Limb (tissue), 2 donors: ENCODE measurements around the gene ALK.
"Not testable (repeated sequence)": the region's sequence is repeated elsewhere in the genome, so short reads cannot be mapped to it uniquely, and the experiment has no call there.

Experiments
- DNase-seq, 2 donors: peaks; one replicate each; pipeline ENCODE4 v3.0.0-alpha.2; 2016; ENCODE audit errors: extremely low spot score in 2 of 2

ALK gene

DNA sequence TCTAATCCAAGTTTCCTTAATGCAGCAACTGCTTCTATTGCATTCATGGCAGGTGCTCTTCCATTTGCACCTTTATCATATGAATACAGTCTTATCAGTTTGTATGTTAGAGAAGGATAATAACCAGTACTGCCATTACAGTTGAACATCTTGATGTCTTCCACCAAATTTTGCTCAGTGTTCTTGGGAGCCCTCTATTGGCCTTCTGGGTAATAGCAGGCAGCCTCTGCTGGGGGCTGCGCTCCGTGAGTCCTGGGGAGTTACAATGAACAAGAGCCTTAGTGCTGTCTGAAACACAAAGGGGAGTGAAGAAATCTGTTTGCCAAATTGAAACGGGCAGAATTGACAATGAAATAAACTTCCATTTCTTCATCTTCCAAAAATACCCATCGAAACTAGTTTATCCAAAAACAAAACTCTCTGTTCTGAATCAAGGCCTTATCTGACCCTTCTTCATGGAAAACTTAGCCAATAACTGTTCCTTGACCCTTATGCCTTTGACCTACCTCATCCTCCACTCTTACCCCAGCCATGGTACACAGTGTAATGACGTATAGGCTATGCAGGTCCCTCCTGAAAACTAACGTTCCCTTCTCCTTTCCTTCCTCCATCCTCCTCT is 79.9 kb downstream of the ALK start:
- DNase-seq = peak; percentile 35 to 45

DNA sequence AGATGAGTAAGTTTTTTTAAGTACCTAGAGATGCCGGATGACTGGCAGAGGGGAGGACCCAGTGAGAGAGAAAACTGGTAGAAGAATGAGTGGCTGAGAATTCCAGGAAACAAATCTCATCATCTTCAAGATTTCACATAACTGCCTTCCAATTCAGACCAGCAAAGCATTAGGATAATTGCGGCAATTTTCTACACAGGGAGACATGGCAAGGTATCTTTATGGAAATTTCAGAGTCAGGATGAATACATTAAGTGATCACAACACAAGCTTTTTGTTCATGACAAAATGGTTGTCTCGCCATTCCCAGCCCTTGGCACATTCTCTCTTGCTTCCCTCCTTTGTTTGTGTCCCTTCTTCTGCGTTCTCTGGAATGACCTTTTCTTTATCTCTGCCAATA is 82.1 kb downstream of the ALK start:
- DNase-seq = no peak

DNA sequence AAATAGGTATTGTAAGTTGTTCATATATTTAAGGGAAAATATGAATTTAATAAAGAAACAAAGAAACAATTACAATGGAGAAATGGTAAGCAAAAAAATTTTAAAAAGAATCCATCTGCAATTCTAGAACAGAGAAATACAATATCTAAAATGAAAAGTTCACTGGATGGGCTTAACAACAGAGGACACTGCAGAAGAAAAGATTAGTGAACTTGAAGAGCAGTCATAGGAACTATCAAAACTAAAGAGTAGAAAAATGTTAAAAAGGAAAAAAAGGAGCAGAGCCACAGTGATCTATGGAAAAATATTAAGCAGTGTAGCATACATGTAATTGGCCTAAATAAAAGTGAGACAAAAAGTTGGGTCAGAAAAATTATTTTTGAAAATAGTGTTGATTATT is 83.5 kb downstream of the ALK start:
- DNase-seq = no peak

DNA sequence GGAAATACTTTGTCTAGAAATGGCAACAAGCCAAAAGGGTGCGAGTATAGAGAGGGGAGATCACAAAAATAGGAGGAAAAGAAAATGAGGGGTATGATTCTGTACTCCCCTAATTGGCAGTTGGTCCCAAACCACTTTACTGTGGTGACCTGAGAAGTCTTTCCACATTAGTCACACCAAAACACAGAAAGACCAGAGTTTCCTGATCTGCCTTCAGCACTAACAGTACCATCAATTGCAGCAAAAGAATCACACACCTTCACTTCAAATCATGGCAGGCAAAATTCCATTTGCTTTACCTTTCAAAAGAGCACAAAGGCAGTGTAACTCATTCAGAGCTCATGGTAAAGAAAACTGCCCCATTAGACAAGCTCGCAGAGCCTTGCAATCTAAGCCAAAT is 86.8 kb downstream of the ALK start:
- DNase-seq = no peak

DNA sequence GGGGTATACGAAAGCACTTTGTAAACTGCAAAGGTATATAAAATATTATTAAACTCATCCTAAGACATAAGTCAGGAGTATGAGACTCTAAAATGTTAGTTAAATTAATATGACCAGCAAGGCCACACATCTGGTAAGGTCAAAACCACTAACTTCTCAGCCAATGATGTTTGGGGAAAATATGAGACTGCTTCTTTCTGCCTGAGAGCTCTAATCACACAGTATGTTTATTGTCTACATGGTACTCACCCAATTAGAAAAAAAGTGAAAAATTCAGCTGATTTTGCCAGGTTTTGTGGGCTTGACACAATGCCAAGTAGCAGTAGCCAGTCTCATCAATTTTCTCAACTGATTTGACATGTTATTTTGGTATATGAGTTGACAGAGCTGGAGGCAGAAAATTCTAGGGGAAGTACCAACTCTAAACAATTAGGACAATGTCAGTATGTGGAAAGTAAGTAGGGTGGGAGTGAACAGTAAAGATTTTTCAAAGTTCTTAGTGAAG is 87.3 kb downstream of the ALK start:
- DNase-seq = no peak

DNA sequence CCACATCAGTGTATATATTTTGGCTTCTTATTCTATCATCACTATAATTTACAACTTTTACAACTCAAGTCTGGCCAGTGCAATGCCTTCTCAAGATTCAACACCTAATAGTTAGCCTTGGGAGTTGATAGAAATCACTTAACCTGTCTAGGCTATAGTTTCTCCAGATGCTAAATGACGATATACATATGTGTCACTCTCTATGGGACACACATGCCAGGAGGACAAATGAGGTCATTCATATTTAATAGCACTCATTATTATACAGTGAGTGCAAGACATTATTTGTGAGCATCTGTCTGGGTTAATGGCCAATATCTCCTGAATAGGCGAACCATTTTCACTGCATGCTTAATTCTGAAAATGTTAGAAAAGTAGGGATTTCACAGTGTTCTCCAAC is 89.8 kb downstream of the ALK start:
- no peak for DNase-seq

DNA sequence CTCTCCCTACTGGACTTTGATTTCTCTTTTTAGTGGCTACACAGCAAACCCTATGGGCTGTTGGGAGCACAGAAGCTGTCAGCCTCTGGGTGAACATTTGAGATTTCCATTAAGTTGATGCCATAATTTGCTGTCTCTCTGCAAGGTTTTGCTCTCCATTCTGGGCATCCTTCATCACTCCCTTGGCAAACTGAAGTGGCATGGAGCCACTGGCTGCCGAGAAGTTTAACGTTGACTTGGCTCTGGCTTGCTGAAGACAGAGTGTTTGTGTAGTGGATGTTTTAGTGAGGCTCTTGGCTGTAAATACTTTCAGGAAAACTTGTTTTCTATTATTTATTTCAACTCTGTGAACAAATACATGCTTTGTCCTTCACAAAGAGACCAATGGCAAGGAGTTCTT is 91.5 kb downstream of the ALK start:
- DNase-seq = no peak

DNA sequence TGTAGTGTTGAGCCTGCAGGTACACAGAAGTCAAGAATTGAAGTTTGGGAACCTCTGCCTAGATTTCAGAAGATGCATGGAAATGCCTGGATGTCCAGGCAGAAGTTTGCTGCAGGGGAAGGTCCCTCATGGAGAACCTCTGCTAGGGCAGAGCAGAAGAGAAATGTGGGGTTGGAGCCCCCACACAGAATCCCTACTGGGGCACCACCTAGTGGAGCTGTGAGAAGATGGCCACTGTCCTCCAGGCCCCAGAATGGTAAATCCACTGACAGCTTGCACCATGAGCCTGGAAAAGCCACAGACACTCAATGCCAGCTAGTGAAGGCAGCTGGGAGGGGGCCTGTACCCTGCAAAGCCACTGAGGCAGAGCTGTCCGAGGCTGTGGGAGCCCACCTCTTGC is 97.2 kb downstream of the ALK start:
- not testable (repeated sequence) for DNase-seq

DNA sequence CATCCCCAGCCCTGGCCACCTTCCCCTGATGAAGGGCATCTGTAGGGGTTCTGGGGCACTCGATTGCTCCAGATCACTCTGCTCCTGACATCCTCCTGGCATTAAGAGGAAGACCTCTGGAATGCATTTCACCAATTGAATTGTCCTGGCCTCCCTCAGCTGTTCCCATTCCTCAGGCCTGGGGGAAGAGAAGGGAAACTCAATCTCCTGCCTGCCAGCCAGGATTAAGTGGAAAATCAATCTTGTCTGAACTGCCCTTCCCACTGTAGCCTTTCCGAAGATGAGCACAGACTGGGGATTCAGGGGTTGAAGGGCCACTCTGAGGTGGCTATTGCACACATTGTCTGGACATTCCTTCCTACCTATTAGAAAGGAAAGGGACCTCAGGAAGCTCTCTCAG is 99.8 kb downstream of the ALK start:
- DNase-seq = peak in 1 of 2 donors; percentile 10

DNA sequence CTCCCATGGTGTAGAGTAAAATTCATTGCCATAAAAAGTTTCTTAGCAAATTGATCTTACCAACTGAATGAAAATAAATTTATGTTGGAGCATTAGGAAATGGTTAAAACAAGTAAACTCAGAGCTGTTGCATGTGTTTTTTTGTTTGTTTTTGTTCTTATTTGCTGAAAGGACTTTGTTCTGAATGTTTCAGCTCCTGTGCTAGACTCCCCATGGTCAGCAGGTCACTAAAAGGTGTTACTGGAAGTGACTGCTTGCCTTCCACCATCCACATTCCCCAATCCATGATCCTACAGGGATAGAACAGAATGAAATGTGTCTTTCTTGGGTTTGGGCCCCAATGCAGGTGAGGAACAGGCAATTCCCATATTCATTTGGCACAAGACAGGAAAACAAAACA is 101.8 kb downstream of the ALK start:
- DNase-seq = no peak

DNA sequence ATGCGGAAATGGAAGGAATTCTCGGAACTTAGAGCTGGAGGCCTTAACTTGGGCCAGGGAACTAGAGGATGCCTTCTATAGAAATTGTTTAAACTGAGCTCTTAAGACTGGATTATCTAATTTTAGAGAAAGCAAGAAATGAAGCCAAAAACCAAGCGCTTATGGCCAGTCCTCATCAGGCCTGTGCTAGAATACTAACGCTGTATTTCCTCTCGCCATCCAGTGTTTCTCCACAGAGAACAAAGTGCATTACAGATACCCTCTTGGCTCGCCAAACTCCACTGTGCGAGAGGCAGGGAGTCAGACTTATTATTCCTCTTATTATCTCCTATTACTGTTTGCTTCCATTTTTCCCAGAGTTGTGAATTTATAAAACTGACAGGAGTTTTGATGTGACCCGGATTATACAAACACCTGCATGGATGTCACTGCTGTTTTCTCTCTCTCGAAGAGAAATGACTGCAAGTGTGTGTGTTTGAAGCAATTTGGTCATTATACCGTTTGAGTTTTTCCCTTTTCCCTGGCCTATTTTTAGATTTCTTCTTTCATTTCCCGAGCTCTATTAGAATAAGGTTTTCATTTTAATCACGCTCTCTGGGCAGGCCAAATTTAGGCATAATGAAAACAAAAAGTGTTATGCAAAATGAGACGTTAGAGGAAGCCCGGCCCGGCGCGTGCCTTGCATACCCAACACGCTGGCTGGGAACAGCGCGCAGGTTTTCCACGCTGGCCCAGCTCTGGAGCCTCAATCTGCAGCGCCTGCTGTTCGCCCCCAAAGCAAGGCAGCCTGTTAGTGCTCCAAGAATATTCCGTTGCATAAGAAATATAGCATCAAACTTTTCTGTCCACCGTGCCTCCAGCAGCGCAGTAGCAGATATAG is 103.3 kb downstream of the ALK start:
- no peak for DNase-seq

DNA sequence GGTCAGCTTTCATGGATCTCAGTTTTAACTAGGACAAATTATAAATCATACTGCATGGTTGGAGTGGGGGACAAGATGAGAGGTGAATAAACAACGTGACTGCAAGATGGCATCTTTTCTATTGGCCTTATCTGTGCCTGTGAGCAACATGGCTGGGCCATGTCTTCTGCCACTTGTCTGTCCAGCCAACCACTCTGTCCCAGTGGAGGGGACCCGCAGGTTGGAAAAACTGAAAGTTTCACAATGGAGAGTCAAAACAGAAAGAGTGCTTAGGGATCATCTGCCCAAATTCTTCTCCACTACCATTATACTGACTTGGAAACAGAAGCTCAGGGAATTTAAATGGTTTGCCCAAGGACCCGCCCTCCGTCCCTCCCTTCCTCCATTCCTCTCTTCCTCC is 104.1 kb downstream of the ALK start:
- DNase-seq = no peak

DNA sequence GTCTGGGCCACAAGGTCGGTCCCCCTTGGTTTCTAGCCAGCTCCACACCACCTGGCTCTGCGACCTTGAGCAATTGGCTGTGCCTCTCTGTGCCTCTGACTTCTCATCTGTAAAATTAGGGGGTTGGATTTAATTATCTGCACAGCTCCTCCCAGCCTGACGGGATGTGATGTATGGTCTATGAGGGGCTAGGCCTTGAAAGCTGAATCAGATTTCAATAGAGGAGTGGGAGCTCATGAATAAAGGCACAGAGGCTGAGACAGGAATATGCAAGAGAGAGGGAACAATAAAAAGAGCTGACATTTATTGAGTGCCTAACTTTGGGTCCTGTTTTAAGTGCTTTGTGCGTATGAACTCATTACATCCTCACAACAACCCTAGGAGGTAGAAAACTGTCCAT is 104.7 kb downstream of the ALK start:
- no peak for DNase-seq

DNA sequence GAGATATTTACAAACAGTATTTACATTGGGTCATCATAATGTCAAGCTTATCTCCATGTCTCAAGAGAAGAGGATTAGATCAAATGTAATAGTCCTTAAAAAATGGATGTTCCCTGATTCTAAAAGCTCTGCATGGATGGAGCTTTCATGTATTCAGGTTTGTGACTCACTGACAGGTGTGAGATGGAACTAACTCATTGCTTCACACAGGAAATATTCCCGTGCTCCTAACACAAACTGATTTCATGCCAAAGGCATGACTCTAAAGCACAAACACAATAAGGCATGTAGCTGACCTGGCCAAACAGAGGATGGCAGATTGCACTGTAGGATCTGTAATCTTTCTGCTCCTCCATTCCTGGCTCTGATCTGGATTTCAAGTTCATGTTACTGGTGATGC is 110.0 kb downstream of the ALK start:
- no peak for DNase-seq

DNA sequence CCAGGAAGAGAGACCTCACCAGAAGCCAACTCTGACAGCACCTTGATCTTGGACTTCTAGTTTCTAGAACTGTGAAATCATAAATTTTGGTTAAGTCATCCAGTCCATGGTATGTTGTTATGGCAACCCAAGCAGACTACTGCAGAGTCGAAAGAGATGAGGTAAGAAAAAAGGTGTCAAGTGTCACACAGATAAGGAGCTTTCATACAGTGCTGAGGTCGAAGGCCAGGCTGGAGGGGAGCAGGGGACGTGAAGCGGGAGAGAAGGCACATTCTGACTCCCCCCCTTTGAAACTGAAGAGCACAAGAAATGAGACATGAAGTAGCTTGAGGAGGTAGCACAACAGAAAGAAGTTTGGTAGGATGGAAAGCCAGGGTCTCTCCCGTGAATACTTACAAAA is 110.4 kb downstream of the ALK start:
- no peak for DNase-seq

DNA sequence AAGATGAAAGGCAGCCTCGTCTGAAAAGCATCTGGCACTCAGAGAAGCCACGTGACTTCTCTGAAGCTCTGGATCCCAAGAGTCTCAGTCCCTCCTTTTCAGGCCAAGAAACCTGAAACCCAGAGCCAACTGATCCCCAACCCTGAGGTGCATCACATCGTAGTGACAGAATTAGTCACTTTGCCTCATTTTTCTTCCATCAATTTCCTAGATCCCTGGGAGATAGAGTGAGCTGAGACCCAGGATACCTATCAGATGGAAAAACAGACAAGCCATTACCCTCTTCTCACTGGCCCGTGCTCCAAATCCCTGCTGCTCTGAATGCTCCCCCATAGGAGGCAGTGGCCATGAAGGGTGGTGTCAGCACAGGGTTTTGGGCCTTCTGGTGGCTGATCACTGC is 113.1 kb downstream of the ALK start:
- DNase-seq = no peak

DNA sequence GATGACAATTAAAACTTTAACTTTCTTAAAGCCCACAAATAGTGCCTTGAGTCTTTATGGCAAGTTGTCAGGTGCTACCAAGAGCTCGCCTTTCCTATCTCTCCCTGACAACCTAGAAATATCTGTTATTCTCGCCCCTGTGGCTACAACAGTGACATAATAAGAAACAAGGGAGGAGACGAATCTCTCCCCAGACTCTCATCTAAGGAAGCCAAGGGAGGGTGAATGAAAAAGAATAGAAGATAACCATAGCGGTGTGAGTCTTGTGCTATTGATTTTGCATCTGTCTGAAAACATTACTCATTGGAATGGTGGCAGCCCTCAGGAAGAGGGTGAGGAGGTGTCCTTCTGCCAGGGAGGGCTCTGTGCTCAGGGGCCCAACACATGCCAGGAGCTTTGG is 114.3 kb downstream of the ALK start:
- DNase-seq = no peak

DNA sequence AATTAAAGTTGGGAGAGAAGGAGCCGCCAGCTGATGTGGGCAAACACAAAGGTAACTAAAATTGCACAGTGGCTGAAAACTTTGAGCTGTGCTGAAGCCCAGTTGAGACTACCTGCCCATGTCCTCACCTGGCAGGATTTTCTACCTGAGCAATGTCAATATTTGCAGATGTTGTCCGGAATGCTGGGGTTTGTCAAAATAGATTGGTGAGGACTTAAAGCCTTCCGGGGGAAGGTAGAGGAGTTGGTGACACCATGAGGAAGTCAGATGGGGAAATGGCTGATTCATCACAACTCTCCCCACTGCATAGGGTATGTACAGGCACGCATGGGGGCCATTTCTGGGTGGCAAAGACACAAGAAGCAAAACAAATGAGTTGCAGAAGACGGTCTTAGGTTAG is 114.9 kb downstream of the ALK start:
- DNase-seq = no peak

DNA sequence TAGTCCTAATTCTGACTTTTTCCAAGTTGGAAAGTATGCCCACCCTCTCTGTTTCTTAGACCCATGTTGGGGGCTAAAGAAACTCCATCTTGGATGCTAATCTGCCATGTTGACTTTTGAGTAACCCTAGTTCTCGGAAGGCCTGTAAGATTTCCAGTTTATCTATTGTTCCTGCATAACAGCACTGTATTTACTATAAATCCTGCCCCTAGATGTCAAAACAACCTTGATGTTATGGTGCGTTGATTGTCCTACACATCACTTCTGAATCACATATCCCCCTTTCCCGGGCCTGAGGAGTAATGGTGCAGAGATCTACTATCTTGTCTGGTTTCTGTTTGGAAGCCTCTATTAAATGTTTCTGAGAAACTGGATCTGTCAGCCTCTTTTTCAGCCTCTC is 116.7 kb downstream of the ALK start:
- no peak for DNase-seq

DNA sequence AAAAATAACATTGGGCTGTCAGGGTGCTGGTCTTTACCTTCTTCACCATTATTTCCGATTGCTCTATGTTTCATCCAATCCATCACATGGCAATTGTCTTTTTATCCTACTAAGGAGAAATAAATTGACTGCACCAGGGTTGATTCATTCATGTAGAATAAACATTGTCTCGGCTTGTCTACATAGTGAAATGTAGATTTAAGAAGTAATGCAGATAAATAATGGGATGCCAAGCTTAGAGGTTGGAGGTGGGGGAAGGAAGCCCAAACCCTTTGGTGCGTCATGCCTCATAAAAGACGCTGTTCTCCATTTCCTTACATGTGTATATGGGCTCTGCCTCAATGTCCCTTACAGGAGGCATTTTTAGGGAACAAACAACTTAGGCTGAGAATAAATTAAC is 117.8 kb downstream of the ALK start:
- no peak for DNase-seq

DNA sequence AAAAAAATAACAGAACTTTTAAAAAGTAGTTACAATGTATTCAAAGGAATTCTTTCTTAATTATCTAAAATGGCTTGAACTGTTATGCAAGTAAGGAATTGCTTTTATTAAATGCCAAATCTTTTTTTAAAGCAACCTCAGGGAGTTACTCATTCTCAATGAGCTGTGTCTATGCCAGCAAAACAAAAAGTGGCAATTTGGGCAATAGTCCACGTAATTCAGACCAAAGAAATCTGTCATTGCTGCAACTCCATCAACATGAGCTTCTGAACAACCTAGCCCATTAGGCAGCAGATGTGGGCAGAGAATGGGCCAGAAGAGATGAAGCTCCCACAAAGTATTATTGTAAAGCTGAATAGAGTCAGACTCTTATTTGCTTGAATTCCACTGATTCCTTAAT is 118.4 kb downstream of the ALK start:
- DNase-seq = no peak

DNA sequence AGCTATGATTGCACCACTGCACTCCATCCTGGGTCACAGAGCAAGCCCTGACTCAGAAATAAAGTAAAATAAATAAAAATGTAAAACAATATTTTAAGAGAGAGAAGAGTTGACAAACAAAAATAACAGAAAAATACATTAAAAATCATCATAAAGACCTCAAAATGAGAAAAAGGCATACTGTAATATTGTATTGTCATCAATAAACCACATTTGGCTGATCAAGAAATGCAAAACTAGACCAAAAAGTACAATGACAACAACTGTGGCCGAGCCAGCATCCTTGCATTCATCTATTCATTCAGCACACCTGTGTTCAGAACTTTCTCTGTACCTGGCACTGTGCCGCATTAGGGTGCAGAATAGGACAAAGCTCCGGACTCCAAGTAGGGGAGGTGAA is 121.8 kb downstream of the ALK start:
- DNase-seq = no peak

DNA sequence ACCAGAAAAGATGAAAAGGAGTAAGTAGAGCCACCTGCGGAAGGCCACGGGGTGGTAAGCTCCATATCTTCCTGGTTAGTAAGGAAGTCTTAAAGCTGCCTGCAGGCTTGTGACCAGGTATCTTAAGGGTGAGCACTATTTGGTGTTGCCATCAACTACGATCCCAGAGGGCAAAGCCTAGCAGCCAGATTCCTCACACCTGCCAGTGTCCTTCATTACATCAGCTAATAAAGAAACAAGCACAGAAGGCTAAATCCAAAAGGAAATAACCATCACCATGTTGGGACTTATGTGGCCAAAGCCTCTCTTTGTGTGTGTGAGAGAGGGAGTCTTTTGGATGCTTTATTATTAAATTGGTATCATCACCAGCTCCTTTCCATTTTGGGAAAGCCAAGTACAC is 123.5 kb downstream of the ALK start:
- DNase-seq = no peak
